Endothelial cell (in vitro differentiated cells): Measurements from ENCODE around the gene FARS2. TPM values are rescaled to one million over a fixed set of nuclear protein-coding genes. Genes with fewer than 3 reads are reported as not detected.

ENCODE experiments used
- DNase-seq: peaks from one replicate; pipeline ENCODE4 v3.0.0; 2021; ENCODE audit warnings: low spot score
- H3K27ac Mint-ChIP-seq: one replicate; pipeline ENCODE4 v1.8.0; 2021; ENCODE audit warnings: mixed read lengths, inconsistent platforms; ENCODE audit not compliant: unreplicated experiment
- H3K27me3 Mint-ChIP-seq: one replicate; pipeline ENCODE4 v1.8.0; 2021; ENCODE audit warnings: mild to moderate bottlenecking, moderate library complexity, mixed read lengths, inconsistent platforms; ENCODE audit not compliant: unreplicated experiment
- H3K36me3 Mint-ChIP-seq: one replicate; pipeline ENCODE4 v1.8.0; 2021; ENCODE audit warnings: mild to moderate bottlenecking, low read depth, mixed read lengths, inconsistent platforms; ENCODE audit not compliant: unreplicated experiment
- H3K4me1 Mint-ChIP-seq: one replicate; pipeline ENCODE4 v1.8.0; 2021; ENCODE audit warnings: mild to moderate bottlenecking, mixed read lengths, inconsistent platforms; ENCODE audit not compliant: unreplicated experiment
- H3K4me3 Mint-ChIP-seq: one replicate; pipeline ENCODE4 v1.8.0; 2021; ENCODE audit warnings: mild to moderate bottlenecking, mixed read lengths, inconsistent platforms; ENCODE audit not compliant: unreplicated experiment
- H3K9me3 Mint-ChIP-seq: one replicate; pipeline ENCODE4 v1.8.0; 2021; ENCODE audit warnings: mixed read lengths, inconsistent platforms; ENCODE audit not compliant: unreplicated experiment
- CTCF ChIP-seq: fragments of 200-600 bp; sonication (generic); IDR thresholded peaks from one replicate; pipeline ENCODE4 v1.5.0; 2021; ENCODE audit warnings: antibody characterized with exemption; ENCODE audit not compliant: unreplicated experiment
- total RNA-seq: library from RNA; stranded (reverse); fragmentation: NEBNext Ultra II Directional; extraction: Animal tissue kit (Norgen Biotek cat#: 25700); gene quantifications from one replicate; pipeline ENCODE4 v1.2.1, GENCODE V29; 2021; ENCODE audit not compliant: unreplicated experiment

The FARS2 gene
- total RNA-seq, 1 donor from 2014 or later: 17.8 TPM

GRCh38 chr6:5481033-5481432 lies 219.7 kb downstream of the FARS2 start:
- Mint-ChIP-seq H3K9me3 (no peaks in the 10 kb centered on the region), H3K36me3 (no peaks in the 10 kb centered on the region), H3K4me3 (no peak overlapping the region), H3K4me1 (peaks cover 25% of the 10 kb centered on the region), H3K27ac (no peak overlapping the region), H3K27me3 (no peaks in the 10 kb centered on the region)
- no peak for DNase-seq
- no peak for TF ChIP-seq CTCF

- Mint-ChIP-seq H3K4me3 (no peak overlapping the region), H3K36me3 (no peaks in the 10 kb centered on the region), H3K9me3 (no peaks in the 10 kb centered on the region), H3K27me3 (no peaks in the 10 kb centered on the region), H3K27ac (no peak overlapping the region), H3K4me1 (peaks cover 20% of the 10 kb centered on the region)
- DNase-seq: no peak
- no peak for TF ChIP-seq CTCF
Measured at GRCh38 chr6:5481750-5482149, 220.4 kb downstream of the FARS2 start.

GRCh38 chr6:5482619-5483018 lies 221.3 kb downstream of the FARS2 start:
- DNase-seq: no peak
- H3K36me3 Mint-ChIP-seq: no peaks in the 10 kb centered on the region
- H3K4me3 Mint-ChIP-seq: no peak overlapping the region

GRCh38 chr6:5484692-5485091 lies 223.4 kb downstream of the FARS2 start:
- Mint-ChIP-seq H3K27me3 (peaks cover 2% of the 10 kb centered on the region), H3K36me3 (no peaks in the 10 kb centered on the region), H3K9me3 (no peaks in the 10 kb centered on the region), H3K27ac (no peak overlapping the region), H3K4me1 (peaks cover 10% of the 10 kb centered on the region), H3K4me3 (no peak overlapping the region)
- no peak for DNase-seq
- TF ChIP-seq CTCF: no peak

More at GRCh38 chr6:5482619-5483018, 221.3 kb downstream of the FARS2 start:
- H3K4me1 Mint-ChIP-seq: peaks cover 12% of the 10 kb centered on the region
- H3K9me3 Mint-ChIP-seq: no peaks in the 10 kb centered on the region
- H3K27me3 Mint-ChIP-seq: no peaks in the 10 kb centered on the region
- no peak overlapping the region for H3K27ac Mint-ChIP-seq
- TF ChIP-seq CTCF: no peak

- no peak for TF ChIP-seq CTCF
- Mint-ChIP-seq H3K4me1 (peaks cover 3% of the 10 kb centered on the region), H3K27me3 (peaks cover 2% of the 10 kb centered on the region)
Measured at GRCh38 chr6:5486214-5486613, 224.9 kb downstream of the FARS2 start.

More at GRCh38 chr6:5486214-5486613, 224.9 kb downstream of the FARS2 start:
- Mint-ChIP-seq H3K27ac (no peak overlapping the region), H3K4me3 (no peak overlapping the region), H3K9me3 (no peaks in the 10 kb centered on the region), H3K36me3 (no peaks in the 10 kb centered on the region)
- DNase-seq: no peak
